Measurements from ENCODE around the gene SLC16A3.

DNA sequence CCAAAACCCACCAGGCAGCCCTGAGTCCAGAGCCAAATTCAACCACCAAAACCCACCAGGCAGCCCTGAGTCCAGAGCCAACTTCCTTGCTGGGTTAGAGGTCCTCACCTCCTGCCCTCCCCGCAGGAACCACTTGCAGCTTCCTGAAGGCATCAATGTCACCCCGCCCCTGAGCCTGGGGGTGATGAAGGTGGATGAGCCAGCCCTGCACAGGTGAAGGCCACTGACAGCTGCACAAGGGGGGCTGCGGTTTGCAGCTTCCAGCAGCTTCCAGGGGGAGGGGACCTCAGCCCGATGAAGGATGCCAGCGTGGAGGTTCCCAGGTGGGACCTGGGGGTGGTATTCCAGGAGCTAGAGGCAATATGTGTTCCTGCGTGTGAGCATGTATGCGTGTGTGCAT lies 52.2 kb downstream of the SLC16A3 start:
- TF ChIP-seq POLR2AphosphoS5 (IDR thresholded peaks at IDR 0.05; ENCODE audit: low read depth, low read length) = no peak
- TF ChIP-seq, protein P1, sequence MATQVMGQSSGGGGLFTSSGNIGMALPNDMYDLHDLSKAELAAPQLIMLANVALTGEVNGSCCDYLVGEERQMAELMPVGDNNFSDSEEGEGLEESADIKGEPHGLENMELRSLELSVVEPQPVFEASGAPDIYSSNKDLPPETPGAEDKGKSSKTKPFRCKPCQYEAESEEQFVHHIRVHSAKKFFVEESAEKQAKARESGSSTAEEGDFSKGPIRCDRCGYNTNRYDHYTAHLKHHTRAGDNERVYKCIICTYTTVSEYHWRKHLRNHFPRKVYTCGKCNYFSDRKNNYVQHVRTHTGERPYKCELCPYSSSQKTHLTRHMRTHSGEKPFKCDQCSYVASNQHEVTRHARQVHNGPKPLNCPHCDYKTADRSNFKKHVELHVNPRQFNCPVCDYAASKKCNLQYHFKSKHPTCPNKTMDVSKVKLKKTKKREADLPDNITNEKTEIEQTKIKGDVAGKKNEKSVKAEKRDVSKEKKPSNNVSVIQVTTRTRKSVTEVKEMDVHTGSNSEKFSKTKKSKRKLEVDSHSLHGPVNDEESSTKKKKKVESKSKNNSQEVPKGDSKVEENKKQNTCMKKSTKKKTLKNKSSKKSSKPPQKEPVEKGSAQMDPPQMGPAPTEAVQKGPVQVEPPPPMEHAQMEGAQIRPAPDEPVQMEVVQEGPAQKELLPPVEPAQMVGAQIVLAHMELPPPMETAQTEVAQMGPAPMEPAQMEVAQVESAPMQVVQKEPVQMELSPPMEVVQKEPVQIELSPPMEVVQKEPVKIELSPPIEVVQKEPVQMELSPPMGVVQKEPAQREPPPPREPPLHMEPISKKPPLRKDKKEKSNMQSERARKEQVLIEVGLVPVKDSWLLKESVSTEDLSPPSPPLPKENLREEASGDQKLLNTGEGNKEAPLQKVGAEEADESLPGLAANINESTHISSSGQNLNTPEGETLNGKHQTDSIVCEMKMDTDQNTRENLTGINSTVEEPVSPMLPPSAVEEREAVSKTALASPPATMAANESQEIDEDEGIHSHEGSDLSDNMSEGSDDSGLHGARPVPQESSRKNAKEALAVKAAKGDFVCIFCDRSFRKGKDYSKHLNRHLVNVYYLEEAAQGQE (IDR thresholded peaks at IDR 0.05; ENCODE audit: insufficient read depth in 1 of 2, low read depth in 2 of 2, low read length in 2 of 2) = no peak
- no peak for TF ChIP-seq TAF1 (IDR thresholded peaks at IDR 0.05; ENCODE audit: borderline replicate concordance, insufficient read depth, low read length)
- no peak for TF ChIP-seq SIN3A (IDR thresholded peaks at IDR 0.05; ENCODE audit: borderline replicate concordance, insufficient read depth, low read length)

Data from PFSK-1 (cell line).